WTC11 (cell line): Measurements from ENCODE around the gene TMEM11. TPM values are rescaled to one million over a fixed set of nuclear protein-coding genes. Genes with fewer than 3 reads are reported as not detected.

ENCODE experiments used
- ATAC-seq: fragments of 200-7000 bp; cut with Tn5 transposase; 2 replicates; pipeline ENCODE4 v1.10.0; 2021; ENCODE audit warnings: mild to moderate bottlenecking, moderate library complexity
- CTCF ChIA-PET: fragments of 300-600 bp; sonication (Branson Sonifier 250); formaldehyde crosslinking; loops from one replicate; lab custom pipeline; 2021; ENCODE audit warnings: antibody characterized with exemption; lab: Charles Lee
- POLR2A ChIA-PET: fragments of 350-600 bp; sonication (Branson Sonifier 250); formaldehyde crosslinking; loops from one replicate; lab custom pipeline; 2021; ENCODE audit warnings: antibody characterized with exemption; lab: Charles Lee
- DNase-seq: peaks from one replicate; pipeline ENCODE4 v3.0.0; 2021; ENCODE audit warnings: low spot score
- H3K27ac Mint-ChIP-seq: 2 replicates; pipeline ENCODE4 v1.8.0; 2021; ENCODE audit warnings: mixed read lengths
- H3K27me3 Mint-ChIP-seq: 2 replicates; pipeline ENCODE4 v1.8.0; 2021; ENCODE audit warnings: low read depth, mild to moderate bottlenecking, moderate library complexity, mixed read lengths
- H3K36me3 Mint-ChIP-seq: 2 replicates; pipeline ENCODE4 v1.8.0; 2021; ENCODE audit warnings: mixed read lengths
- H3K4me1 Mint-ChIP-seq: 2 replicates; pipeline ENCODE4 v1.8.0; 2022; ENCODE audit warnings: mixed read lengths
- H3K4me3 Mint-ChIP-seq: 2 replicates; pipeline ENCODE4 v1.8.0; 2021; ENCODE audit warnings: mild to moderate bottlenecking, moderate library complexity, mixed read lengths
- H3K9me3 Mint-ChIP-seq: 2 replicates; pipeline ENCODE4 v1.8.0; 2021; ENCODE audit warnings: mixed read lengths
- ATF3 ChIP-seq: sonication (generic); formaldehyde crosslinking; conservative IDR thresholded peaks from 2 replicates; pipeline ENCODE4 v1.8.1; 2022; ENCODE audit warnings: mild to moderate bottlenecking, missing genetic modification reagents
- CREM ChIP-seq: sonication (generic); formaldehyde crosslinking; IDR thresholded peaks from 2 replicates; pipeline ENCODE4 v1.8.1; 2022; ENCODE audit warnings: mild to moderate bottlenecking, missing genetic modification reagents, moderate library complexity
- ELF4 ChIP-seq: sonication (generic); formaldehyde crosslinking; IDR thresholded peaks from 2 replicates; pipeline ENCODE4 v1.8.1; 2022; ENCODE audit warnings: low read depth, mild to moderate bottlenecking, moderate library complexity, missing genetic modification reagents
- ERG ChIP-seq: fragments of 250-450 bp; sonication (Bioruptor Pico); IDR thresholded peaks from 2 replicates; pipeline ENCODE4 v1.8.0; 2021; ENCODE audit warnings: mild to moderate bottlenecking
- FOXK1 ChIP-seq: sonication (generic); formaldehyde crosslinking; IDR thresholded peaks from 2 replicates; pipeline ENCODE4 v1.8.0; 2022; ENCODE audit warnings: mild to moderate bottlenecking, moderate library complexity, missing genetic modification reagents
- GABPB1 ChIP-seq: sonication (generic); formaldehyde crosslinking; IDR thresholded peaks from 2 replicates; pipeline ENCODE4 v1.8.1; 2023; ENCODE audit warnings: mild to moderate bottlenecking, missing genetic modification reagents
- HMGXB4 ChIP-seq: sonication (generic); formaldehyde crosslinking; IDR thresholded peaks from 2 replicates; pipeline ENCODE4 v1.8.1; 2023; ENCODE audit warnings: mild to moderate bottlenecking, moderate library complexity, missing genetic modification reagents
- IRF1 ChIP-seq: sonication (generic); formaldehyde crosslinking; IDR thresholded peaks from 2 replicates; pipeline ENCODE4 v1.8.0; 2023; ENCODE audit warnings: missing genetic modification reagents
- JUN ChIP-seq: sonication (generic); formaldehyde crosslinking; IDR thresholded peaks from 2 replicates; pipeline ENCODE4 v1.8.0; 2023; ENCODE audit warnings: mild to moderate bottlenecking, missing genetic modification reagents
- NR3C1 ChIP-seq: sonication (generic); formaldehyde crosslinking; conservative IDR thresholded peaks from 2 replicates; pipeline ENCODE4 v1.8.1; 2023; ENCODE audit warnings: low read depth, mild to moderate bottlenecking, missing genetic modification reagents
- OVOL2 ChIP-seq: fragments of 250-450 bp; sonication (Bioruptor Pico); IDR thresholded peaks from 2 replicates; pipeline ENCODE4 v1.9.0; 2021; ENCODE audit warnings: mild to moderate bottlenecking, borderline replicate concordance
- TCF7 ChIP-seq: sonication (generic); formaldehyde crosslinking; IDR thresholded peaks from 2 replicates; pipeline ENCODE4 v1.8.0; 2022; ENCODE audit warnings: mild to moderate bottlenecking, low read depth, missing genetic modification reagents, moderate library complexity
- ZNF232 ChIP-seq: sonication (generic); formaldehyde crosslinking; IDR thresholded peaks from 2 replicates; pipeline ENCODE4 v1.8.0; 2022; ENCODE audit warnings: mild to moderate bottlenecking, missing genetic modification reagents
- ZNF423 ChIP-seq: fragments of 250-450 bp; sonication (Bioruptor Pico); IDR thresholded peaks from 2 replicates; pipeline ENCODE4 v2.1.2; 2022; ENCODE audit warnings: mild to moderate bottlenecking, moderate library complexity
- ZSCAN18 ChIP-seq: fragments of 250-450 bp; sonication (Bioruptor Pico); IDR thresholded peaks from 2 replicates; pipeline ENCODE4 v2.1.2; 2022; ENCODE audit warnings: mild to moderate bottlenecking, moderate library complexity
- total RNA-seq: library from RNA; stranded (reverse); gene quantifications from 3 replicates; pipeline ENCODE4 v1.2.3, GENCODE V29; 2021

Gene TMEM11
- total RNA-seq, 1 experiment from 2014 or later: 37.0 TPM

GRCh38 chr17:21214015-21214776 is at the start of gene TMEM11 (continued):
- TF ChIP-seq HMGXB4 (0 out of 2 replicates have a peak, but pooled peaks have one; percentile 15), JUN (CRISPR knock-in tag) (peak; percentile 84; the same call in 1 of the 2 replicates), ZNF423 (CRISPR knock-in tag) (no peak)

GRCh38 chr17:21263376-21263775 is 49.4 kb upstream of the TMEM11 start:
- no peaks in the 10 kb centered on the region for H3K36me3 Mint-ChIP-seq
- H3K4me1 Mint-ChIP-seq: peaks cover 7% of the 10 kb centered on the region
- no peak for DNase-seq
- no peaks in the 10 kb centered on the region for H3K9me3 Mint-ChIP-seq
- POLR2A ChIA-PET: no interaction called here
- CTCF ChIA-PET: no interaction called here
- H3K27me3 Mint-ChIP-seq: no peaks in the 10 kb centered on the region
- no peak for ATAC-seq
- H3K4me3 Mint-ChIP-seq: no peak overlapping the region
- TF ChIP-seq NR3C1 (CRISPR knock-in tag): no peak
- no peak for TF ChIP-seq OVOL2 (CRISPR knock-in tag)
- no peak for TF ChIP-seq ELF4 (CRISPR knock-in tag)
- TF ChIP-seq CREM (CRISPR knock-in tag): no peak
- no peak for TF ChIP-seq ZSCAN18 (CRISPR knock-in tag)
- no peak for TF ChIP-seq ZNF232 (CRISPR knock-in tag)
- TF ChIP-seq ERG (CRISPR knock-in tag): no peak
- TF ChIP-seq IRF1 (CRISPR knock-in tag): no peak
- no peak for TF ChIP-seq ATF3 (CRISPR knock-in tag)
- no peak for TF ChIP-seq GABPB1 (CRISPR knock-in tag)
- no peak for TF ChIP-seq FOXK1 (CRISPR knock-in tag)
- TF ChIP-seq TCF7 (CRISPR knock-in tag): no peak
- no peak for TF ChIP-seq HMGXB4
- H3K27ac Mint-ChIP-seq: no peak overlapping the region
